Measurements from ENCODE around the gene CBX2.

DNA sequence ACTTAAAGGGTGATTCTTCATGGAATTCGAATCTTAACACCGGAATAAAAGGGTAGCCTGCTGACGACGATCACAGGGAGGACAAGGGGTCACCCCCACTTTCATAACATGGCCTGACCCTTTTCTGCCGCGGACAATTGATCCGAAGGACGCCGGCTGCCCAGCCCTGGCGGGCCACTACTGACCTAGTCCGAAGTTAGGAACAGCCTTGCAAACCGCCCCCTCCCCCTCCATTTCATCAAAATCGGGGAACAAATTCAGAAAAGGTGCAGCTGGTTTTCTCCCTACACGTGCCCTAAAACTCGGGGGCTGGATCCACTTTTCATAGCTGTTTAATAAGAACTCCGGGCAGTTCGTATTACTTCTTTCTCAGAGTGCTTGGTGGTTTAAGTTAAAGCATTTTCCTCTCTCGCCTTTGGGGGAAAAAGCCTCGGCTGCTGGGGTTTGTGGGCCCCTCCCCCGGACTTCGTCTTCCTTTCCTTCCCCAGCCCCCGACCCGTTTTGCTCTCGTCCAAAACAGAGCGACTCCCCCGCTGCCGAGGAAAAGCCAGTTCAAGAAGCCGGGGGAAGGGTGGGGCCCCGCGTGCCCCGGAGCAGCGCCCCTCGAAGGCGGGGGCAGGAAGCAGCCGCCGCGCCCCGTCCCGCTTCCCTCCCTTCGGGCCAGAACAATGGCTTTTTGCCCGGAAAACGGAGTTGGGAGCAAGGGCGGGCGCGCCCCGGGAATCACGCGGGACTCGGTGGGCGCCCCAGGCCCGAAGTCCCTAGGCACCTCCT lies 641 bp upstream of the CBX2 start:
- TF ChIP-seq POLR2A (IDR thresholded peaks at IDR 0.05; ENCODE audit: borderline replicate concordance, extremely low read depth, insufficient read depth, insufficient read length): no peak
- TF ChIP-seq, protein P1, sequence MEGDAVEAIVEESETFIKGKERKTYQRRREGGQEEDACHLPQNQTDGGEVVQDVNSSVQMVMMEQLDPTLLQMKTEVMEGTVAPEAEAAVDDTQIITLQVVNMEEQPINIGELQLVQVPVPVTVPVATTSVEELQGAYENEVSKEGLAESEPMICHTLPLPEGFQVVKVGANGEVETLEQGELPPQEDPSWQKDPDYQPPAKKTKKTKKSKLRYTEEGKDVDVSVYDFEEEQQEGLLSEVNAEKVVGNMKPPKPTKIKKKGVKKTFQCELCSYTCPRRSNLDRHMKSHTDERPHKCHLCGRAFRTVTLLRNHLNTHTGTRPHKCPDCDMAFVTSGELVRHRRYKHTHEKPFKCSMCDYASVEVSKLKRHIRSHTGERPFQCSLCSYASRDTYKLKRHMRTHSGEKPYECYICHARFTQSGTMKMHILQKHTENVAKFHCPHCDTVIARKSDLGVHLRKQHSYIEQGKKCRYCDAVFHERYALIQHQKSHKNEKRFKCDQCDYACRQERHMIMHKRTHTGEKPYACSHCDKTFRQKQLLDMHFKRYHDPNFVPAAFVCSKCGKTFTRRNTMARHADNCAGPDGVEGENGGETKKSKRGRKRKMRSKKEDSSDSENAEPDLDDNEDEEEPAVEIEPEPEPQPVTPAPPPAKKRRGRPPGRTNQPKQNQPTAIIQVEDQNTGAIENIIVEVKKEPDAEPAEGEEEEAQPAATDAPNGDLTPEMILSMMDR (IDR thresholded peaks at IDR 0.05 in 2 of 3, conservative IDR thresholded peaks at IDR 0.05 in 1 of 3; ENCODE audit: borderline replicate concordance in 1 of 3, insufficient read depth in 1 of 3, low read depth in 2 of 3, low read length in 2 of 3): peak in 2 of 3 experiments; percentile 42 to 43; a peak in 3 of 6 replicates
- TF ChIP-seq YY1 (IDR thresholded peaks at IDR 0.05; ENCODE audit: extremely low read depth, insufficient replicate concordance, low read depth, low read length): peak; percentile 26
- no peak; the same call in 1 of the 2 replicates for TF ChIP-seq EZH2 (IDR thresholded peaks at IDR 0.05)
- TF ChIP-seq, protein P2, sequence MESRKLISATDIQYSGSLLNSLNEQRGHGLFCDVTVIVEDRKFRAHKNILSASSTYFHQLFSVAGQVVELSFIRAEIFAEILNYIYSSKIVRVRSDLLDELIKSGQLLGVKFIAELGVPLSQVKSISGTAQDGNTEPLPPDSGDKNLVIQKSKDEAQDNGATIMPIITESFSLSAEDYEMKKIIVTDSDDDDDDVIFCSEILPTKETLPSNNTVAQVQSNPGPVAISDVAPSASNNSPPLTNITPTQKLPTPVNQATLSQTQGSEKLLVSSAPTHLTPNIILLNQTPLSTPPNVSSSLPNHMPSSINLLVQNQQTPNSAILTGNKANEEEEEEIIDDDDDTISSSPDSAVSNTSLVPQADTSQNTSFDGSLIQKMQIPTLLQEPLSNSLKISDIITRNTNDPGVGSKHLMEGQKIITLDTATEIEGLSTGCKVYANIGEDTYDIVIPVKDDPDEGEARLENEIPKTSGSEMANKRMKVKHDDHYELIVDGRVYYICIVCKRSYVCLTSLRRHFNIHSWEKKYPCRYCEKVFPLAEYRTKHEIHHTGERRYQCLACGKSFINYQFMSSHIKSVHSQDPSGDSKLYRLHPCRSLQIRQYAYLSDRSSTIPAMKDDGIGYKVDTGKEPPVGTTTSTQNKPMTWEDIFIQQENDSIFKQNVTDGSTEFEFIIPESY (IDR thresholded peaks at IDR 0.05; ENCODE audit: extremely low read depth, insufficient replicate concordance, low read length): no peak
- TF ChIP-seq SIN3A (IDR thresholded peaks at IDR 0.05; ENCODE audit: low read depth): no peak
- no peak for TF ChIP-seq JUND (IDR thresholded peaks at IDR 0.05)
